ENCODE data around the gene PLEKHA6.
"Not testable (repeated sequence)": the region's sequence is repeated elsewhere in the genome, so short reads cannot be mapped to it uniquely, and the experiment has no call there.

Gene PLEKHA6

DNA sequence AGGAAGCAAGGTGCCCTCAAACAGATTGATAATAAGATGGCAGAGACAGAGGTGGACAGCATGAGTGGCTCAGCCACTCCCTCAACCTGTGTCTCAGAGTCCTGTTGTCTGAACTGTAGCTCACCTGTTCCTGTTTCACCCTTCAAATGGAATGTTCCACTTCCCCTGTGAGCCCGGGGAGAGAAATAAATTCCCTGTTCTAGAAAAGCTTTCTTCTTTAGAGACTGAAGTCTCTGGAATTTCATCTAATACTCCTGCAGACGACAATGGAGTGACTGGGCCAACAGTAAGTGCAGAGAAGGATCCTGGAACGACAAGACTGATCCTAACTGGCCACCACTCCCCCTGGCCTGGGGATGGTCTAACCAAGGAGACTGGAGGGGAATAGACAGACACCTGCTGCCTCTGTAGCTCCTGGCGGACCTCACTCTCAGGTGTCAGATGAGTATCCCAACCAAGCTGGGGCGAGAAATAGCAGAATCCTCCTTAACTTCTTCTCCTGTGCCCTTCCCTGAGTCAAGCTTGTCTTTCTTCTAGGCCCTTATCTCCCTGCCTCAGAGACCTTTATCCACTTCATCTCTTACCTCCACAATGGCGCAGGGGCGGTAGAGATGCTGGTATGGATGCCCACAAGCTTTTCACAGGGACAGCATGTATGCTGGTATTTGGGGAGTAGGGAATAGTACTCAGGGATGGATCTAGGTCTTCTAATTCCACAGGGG, 45.4 kb downstream of the PLEKHA6 start:
- no peak for DNase-seq (ENCODE audit: low read depth, low spot score)

DNA sequence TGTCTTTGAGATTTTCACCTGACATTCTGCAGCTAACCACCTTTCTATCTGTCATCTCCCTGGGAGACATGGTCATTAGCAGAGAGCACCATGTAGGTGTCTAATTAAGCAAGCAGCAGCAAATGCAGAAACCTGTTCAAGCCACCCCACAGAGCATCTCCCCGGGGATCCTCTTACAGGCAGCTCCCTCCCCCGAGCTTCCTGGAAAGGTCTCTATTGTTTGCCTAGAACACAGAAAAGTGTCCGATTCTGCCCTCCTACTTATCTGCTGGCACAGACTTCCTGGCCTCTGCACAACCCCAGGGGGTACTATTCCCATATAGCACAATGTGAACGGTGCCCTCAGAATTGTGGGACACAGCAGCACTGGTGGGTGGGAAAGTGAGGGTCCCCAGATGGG, 46.1 kb downstream of the PLEKHA6 start:
- DNase-seq (ENCODE audit: low read depth, low spot score) = no peak

DNA sequence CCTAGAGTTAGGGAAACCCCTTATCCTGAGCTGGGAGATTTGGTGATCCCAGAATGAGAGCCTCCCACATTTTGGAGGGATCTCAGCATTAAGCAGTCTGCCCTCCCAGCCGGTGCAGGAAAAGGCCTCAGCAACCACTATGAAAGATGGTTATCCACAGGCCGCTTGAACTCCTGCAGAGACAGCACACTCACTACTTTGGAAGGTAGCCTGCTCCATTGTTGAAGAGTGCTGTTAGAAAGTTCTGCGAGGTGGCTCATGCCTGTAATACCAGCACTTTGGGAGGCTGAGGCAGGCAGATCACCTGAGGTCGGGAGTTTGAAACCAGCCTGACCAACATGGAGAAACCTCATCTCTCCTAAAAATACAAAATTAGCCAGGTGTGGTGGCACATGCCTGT, 48.8 kb downstream of the PLEKHA6 start:
- DNase-seq (ENCODE audit: low read depth, low spot score) = not testable (repeated sequence)

DNA sequence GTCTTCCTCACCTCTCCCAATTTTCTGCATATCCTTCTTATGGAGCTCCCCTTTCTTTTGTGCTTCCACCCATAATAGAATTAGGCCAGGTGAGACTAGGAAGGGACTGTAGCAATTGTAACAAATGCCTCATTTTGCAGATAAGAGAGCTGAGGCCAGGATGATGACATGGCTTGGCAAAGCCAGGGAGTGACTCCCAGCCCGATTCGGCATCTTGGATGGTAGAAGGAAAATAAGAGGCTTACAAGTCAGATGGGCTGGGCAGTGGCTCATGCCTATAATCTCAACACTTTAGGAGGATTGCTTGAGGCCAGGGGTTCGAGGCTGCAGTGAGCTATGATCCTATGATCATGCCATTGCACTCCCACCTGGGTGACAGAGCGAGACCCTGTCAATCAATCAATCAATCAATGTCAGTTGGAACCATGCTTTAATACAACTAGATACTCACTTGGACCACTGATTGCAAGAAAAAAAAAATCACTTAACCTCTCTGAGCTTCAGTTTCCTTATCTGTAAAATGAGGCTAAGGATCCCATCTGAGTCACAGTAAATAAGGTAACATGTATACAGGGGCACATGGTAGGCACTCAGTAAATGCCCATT, 51.6 kb downstream of the PLEKHA6 start:
- DNase-seq (ENCODE audit: low read depth, low spot score) = no peak

DNA sequence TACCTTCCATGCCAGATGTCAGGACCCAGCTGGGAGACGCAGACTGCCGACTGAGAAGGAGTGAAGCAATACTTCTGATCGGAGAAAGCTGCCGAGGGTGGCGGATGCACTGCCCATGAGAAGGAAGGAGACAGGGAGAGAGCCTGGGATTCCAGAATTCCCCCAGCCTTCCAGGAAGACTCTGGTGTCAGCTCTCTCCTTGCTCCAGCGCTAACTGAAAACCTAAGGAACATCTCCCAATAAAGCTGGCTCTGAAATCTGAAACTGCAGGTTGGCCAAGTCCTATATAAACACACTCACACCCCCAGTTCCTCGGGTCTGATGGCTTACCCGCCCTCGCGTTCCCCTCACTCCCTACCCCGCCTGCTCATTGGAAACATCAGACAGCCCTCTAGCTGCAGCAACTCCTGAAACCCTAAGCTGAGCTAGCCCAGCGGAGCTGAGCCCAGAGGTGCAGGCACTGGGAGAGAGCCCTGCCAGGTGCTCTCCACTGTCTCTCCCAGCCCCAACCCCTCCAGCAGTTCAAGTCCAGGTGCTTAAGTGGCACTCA, 52.3 kb downstream of the PLEKHA6 start:
- no peak for DNase-seq (ENCODE audit: low read depth, low spot score)

DNA sequence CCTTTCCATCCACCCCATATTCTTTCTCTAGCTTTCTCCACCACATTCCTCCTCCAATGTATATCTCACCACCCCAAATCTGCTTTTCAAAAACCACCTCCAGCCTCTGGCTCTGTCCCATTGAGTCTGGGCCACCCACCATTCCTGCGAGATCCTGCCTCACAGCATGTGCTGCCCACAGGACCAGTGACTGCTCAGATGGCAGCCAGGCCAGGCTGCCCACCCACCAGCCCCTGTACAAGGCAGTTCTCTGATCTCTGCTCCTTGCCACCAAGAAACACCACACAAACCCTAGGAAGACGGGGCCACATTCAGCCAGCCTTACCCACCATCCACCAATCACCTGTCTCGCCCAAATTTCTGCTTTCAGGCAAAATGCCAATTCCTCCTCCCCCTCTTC, 53.7 kb downstream of the PLEKHA6 start:
- DNase-seq (ENCODE audit: low read depth, low spot score) = no peak

DNA sequence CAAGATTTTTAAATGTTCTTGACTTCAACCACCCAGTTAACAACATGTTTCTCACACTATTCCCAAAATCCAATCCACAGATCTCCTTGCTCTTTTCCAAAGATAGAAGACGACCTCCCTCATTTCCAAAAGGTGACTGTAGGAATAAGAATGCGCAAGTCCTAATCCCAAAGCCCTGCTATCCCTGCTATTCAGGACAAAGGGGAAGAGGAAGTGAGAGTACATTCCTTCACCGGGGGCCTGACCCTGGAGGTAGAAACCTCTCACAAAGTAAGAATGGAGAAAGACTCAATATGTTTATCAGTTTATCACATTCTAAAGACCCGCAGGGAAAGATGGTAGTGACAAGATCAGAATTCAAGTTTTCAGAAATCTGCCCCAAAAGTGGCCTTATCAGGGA, 55.7 kb downstream of the PLEKHA6 start:
- DNase-seq (ENCODE audit: low read depth, low spot score) = no peak

DNA sequence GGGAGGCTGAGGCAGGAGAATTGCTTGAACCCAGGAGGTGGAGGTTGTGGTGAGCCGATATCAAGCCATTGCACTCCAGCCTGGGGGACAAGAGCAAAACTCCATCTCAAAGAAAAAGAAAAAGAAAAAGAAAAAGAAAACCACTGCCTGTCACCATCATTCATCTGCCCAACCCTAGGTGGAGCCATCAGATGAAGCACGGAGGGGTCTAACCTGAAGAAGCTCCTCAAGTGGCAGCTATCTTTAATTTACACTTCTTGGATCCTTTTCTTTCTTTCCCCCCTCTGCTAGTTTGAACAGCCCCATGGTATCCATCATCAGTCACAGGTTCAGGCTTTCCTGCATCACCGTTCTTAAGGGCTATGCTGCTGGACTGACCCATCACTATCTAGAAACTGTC, 57.0 kb downstream of the PLEKHA6 start:
- DNase-seq (ENCODE audit: low read depth, low spot score) = no peak

DNA sequence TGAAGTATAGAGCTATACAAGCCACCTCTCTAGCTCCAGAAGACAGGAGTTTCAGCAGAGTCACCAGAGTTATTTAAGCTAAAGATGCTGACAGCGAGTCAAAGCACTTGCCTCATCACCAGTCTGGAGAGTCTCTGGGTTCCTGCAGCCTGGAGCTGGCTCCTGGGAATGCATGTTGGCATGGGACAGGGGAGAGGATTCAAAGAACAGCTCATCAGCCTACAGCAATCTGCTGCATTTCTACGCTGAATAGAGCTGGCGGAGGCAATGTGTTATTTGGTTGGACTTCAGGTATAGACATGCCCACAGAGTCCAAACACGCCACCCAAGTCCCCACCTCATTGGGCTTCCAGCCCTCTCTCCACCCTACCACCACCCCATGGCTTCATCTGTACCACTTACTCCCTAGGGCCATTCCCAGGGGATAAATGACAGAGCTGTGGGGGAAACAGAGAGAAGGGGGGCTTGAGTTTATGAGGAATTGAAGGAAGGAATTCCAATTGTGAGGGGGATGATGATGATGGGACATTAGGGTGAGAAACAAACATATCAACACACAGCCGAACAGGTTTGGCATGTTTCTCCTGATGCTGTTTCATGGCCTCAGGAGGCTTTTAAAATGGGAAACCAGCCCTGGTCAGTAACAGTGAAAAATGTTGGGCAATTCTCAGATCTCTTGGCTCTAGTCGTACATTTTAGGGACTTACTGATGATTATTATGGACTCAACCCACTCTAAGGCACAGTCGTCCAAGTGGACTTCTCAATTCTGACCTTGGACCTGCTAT, 58.4 kb downstream of the PLEKHA6 start:
- DNase-seq (ENCODE audit: low read depth, low spot score) = no peak

DNA sequence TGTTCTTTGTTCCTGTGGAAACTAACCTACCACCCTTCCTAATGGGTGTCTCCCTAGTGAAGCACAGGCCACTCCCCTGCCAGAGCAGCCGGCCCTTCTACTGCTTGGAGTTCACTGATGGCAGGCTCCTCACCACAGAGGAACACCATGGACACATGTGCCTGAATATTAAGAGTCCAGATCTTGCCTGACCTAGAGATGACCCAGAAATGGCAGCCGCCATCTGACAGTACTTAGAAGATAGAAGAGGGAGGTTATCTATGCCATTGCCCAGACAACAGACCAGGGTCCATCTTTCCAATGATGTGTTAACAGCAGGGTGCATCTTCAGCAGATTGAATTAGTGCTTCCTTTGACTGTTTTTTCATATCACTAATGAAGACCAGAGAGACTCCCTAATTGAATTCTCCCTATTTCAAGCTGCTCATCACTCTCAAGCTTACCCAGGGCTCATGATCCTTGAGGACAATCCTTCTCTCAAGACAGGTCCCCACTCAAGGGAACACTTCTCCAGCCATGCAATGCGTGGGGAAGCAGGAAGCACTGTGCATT, 59.8 kb downstream of the PLEKHA6 start:
- no peak for DNase-seq (ENCODE audit: low read depth, low spot score)

DNA sequence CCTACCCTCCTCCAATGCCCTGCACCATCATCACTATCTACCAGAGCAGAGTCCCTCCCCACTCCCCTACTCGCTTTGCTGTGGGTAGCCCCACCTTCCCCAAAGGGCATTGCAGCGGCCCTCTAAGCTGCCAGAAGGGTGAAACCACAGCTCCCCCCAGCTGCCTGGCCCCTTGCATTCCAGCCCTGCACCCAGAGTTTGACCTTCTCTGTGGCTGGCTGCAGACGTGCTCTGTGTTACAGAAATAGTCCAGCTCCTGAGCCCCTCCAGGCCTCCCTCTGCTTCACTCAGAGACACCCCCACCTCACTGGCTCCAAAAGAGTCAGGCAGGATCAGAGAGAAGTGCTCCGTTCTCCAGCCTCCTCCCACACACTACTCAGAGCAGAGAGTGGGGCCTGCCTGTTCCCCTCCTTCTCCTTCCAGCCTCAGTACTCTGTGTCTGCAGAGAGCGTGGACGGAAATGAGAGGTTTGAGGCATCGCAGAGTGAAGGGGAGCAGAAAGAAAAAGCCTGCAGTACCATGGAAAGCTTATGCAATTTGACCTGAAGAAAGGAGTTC, 63.2 kb downstream of the PLEKHA6 start:
- no peak for DNase-seq (ENCODE audit: low read depth, low spot score)

DNA sequence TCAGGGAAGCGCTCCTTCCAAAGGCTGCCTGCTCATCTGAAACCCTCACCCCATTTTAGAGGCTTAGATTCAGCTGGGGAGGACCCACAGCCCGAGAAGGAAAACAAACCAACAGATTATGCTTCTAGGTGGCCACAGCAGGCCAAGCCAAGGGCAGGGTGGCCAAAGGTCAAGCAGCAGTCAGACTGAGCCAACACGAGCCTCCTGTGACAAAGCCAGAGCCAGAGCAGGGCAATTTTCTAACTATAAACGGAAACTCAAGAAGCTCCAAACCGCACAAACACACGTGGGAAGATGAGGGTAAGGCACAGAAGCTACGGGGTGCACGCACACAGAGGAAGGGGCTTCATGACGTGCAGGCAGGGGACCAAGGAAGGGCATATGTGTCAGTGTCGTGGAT, 64.1 kb downstream of the PLEKHA6 start:
- DNase-seq (ENCODE audit: low read depth, low spot score) = no peak

DNA sequence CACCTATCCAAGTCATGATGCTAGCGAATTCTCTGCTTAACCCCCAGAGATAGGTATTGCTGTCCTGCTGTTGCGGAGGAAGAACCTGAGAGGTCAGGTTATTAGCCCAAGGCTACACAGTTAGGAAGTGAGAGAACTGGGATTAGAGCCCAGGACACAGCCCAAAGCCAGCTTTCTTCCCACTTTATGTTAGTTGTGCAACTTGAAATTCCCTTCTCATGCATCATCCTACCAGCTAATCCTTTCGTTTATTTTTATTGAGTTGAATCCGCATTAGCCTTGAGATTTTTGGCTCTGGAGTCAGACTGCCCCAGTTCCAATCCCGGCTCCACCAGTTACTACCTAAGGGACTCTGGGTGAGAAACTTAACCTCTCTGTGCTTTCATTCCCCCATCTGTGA, 65.4 kb downstream of the PLEKHA6 start:
- DNase-seq (ENCODE audit: low read depth, low spot score) = no peak

DNA sequence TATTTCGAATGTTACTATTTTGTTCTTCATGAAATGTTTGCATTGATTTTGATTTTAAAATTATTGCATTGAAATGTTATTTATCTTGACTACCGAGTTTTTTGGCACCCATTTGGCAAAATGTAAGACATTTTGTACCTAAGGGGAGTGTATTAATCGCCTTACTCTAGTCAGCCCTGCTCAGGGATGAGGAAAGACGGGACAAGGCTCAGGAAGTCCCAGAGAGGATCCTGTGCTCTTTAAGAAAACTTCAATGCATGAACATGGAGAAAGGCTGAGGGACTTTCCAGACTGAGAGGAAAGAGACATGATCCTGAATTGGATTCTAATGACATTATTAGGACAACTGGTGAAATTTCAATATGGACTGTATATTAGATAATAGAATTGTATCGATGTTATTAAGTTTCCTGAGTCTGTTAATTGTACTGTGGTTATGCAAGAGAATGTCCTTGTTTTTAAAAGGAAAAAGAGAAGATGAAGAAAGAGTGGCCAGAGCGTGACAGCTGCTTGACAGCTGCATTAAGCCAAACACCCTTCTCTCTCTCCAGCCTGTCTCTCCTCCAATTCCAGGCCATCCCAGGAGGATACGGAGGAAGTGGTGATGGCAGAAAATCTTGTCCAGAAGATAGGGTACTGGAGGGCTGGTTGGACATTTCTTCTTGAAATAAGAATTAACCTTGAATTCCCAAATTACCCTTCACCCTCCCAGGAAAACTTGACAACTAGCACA, 66.0 kb downstream of the PLEKHA6 start:
- no peak for DNase-seq (ENCODE audit: low read depth, low spot score)

DNA sequence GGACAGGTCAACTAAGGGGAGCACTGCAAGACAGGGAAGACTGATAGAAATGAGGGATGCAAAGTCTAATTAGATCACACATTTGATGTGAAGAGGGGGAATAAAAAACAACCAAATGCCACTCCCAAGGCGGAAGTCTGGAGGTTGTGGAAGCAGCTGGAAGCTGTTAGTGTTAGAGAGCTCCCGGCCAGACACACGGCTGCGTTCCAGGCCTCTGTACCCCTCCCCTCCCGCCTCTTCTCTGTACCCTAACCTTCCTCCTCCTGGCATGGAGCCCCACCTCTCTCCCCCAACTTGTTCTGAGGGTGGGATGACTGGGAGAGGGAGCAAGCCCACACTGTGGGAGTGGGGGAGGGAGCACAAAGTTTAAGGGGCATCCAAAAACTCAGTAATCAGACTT, 67.0 kb downstream of the PLEKHA6 start:
- DNase-seq (ENCODE audit: low read depth, low spot score) = no peak

DNA sequence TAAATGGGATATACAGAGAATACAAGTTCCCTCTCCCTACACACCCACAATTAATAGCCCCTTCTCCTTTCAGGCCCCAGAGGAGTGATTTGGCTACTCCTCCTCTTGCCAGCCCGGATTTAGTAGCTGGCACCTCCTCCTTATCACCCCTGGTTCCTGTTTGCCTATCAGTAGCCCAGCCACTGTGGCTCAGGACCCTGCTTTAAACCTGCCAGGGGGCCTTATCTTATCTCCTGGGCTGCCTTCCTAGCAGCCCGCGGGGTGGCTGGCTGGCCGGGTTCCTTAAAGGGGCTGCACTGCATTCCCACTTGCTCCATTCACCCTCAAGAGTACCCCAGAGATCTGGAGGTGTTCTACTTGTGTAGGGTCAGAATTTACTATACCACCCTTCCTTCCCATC, 70.4 kb downstream of the PLEKHA6 start:
- no peak for DNase-seq (ENCODE audit: low read depth, low spot score)

DNA sequence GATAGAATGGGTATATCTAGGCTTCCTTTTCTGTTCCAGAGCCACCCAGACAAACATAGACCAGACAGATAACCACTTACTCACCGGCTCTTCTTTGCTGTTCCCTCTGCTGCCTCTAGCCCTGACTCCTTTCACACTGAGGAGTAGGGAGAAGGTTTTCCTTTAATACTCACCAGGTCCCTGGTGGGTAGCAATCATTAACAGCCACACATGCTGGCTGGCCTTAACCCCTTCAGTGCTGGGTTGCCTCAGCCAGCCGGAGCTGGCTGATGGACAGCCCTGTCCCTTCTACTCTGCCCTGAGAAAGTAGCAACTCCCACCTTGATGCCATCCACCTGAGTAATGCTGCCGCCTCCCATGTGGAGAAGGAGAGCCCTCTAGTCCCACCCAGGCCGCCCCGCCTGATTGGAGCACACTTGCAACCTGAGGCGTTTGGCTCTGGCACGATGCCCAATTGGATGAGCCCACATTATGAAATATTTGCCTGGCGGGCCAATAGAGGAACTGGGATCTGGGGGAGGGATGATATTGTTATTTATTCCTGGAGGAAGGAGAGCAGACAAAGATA, 71.6 kb downstream of the PLEKHA6 start:
- no peak for DNase-seq (ENCODE audit: low read depth, low spot score)

DNA sequence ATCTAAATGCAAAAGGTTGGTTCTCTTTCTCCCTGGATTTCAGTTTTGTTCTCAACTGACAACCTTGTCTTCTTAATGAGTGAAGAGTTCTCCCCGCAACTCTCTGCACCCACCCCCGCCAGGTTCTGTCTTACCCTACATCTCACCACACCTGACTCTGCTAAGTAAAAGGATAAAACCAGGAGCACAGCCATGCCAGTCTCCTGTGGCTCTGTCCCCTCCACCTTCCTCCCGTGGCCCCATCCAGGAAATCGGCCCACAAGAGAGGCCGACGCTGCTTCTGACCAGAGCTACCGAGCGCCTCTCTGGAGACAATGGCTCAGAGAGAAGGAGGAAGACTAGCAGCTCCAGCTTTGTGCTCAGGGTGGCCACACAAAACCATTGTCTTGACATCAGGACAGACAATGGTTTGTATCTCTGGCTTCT, 72.2 kb downstream of the PLEKHA6 start:
- DNase-seq (ENCODE audit: low read depth, low spot score) = no peak

DNA sequence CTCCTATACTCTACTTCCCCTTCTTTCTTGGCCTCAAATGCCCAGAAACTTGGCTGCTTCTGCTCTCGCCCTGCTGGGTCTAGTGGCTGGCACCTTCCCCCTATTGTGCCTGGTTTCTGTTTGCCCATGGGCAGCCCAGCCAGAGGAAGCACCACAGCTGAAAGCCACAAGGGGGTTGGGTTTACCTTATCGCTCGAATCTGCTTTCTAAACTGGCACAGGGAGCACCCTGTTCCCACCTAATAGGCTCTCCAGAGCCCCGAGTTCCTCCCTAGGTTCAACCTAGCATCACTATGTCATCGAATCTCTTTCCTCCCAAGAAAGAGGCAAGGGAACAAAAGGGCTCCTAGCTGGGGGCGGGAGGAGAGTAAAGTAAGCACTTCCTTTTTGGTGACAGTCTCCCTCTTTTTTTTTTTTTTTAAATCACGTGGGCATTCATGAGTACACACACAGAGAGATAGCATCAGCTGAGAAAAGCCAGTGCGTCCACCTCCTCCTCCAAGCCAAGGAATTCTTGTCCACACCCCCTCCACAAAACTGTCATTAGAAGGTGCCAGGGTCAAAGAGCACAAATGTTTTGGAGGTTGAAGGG, 72.8 kb downstream of the PLEKHA6 start:
- DNase-seq (ENCODE audit: low read depth, low spot score) = no peak

DNA sequence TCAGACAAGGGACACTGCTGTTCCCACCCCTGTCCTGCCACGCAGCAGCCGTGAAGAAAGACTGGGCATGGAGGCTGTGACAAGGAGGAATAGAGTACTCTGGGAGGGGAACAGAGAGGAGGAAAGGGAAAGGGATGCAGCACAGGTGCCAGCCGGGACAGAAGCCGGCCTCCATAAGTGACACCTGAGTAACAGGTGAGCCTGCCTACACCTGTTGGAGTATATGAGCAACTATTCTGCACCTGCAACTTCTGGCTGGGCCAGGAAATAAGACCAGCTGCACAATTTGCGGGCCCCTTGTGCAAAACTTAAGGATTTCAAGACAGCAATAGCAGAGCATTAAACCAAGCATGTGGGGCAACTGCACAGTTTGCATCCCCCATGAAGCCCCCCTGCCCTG, 73.4 kb downstream of the PLEKHA6 start:
- DNase-seq (ENCODE audit: low read depth, low spot score) = no peak

All from smooth muscle cell of the brain vasculature (primary cell).